HCT116 (cell line): ENCODE measurements around the gene CNR2. TPM values are rescaled to one million over a fixed set of nuclear protein-coding genes. Genes with fewer than 3 reads are reported as not detected.
A peak's percentile ranks its signal among the peaks of the same experiment; 100 is the strongest.
"Not testable (repeated sequence)": the region's sequence is repeated elsewhere in the genome, so short reads cannot be mapped to it uniquely, and the experiment has no call there.

Experiments
- ATAC-seq: fragments of 200-7000 bp; cut with Tn5 transposase; 2 replicates; pipeline ENCODE4 v1.9.1; 2020; ENCODE audit warnings: mild to moderate bottlenecking, moderate library complexity
- BruUV-seq: library from RNA; stranded (reverse); fragments of 400-500 nt; replicated peaks from 2 replicates; lab custom pipeline; 2021; lab: Mats Ljungman, UMichigan
- CTCF ChIA-PET: fragments of 300-600 bp; sonication (Branson Sonifier 250); formaldehyde crosslinking; loops from one replicate; lab custom pipeline; 2021; ENCODE audit warnings: antibody characterized with exemption; lab: Charles Lee
- POLR2A ChIA-PET: fragments of 300-600, 350-600 bp; sonication (Branson Sonifier 250); formaldehyde crosslinking; loops from one replicate; lab custom pipeline; 2021; ENCODE audit warnings: antibody characterized with exemption; lab: Charles Lee
- RAD21 ChIA-PET, 2 experiments: fragments of 300-600 bp; sonication (Branson Sonifier 250); formaldehyde crosslinking; loops; one replicate each; lab custom pipeline; 2023; ENCODE audit warnings: low total read pairs in 2 of 2; ENCODE audit not compliant: uncharacterized antibody in 2 of 2, unreplicated experiment in 2 of 2, low non-redundant PET in 1 of 2; lab: Charles Lee
- DNase-seq: peaks from one replicate; pipeline ENCODE4 v3.0.0-alpha.2; 2010; ENCODE audit warnings: low read depth, low spot score
- H2AFZ ChIP-seq: fragments of 200-600 bp; shearing (Covaris generic), sonication (generic); 2 replicates; pipeline ENCODE4 v1.6.1; 2017; ENCODE audit warnings: low read depth, mixed run types, mixed read lengths, antibody characterized with exemption, low read length; ENCODE audit not compliant: poor library complexity, severe bottlenecking
- H3K27ac ChIP-seq: 2 replicates; pipeline ENCODE4 v1.5.1; 2012; ENCODE audit warnings: low read depth, low read length
- H3K27me3 ChIP-seq: fragments of 200-600 bp; sonication (generic); 2 replicates; pipeline ENCODE4 v1.6.1; 2016; ENCODE audit warnings: mixed run types, low read length, mixed read lengths; ENCODE audit not compliant: insufficient read depth
- H3K36me3 ChIP-seq, 2 experiments: fragments of 200-500 bp in 1 of 2; fragments of 200-600 bp in 1 of 2; sonication (Bioruptor generic) in 1 of 2; sonication (generic) in 1 of 2; 2 replicates each; pipeline versions ENCODE4 v1.5.1 to v1.6.1; 2014 to 2016; ENCODE audit warnings: low read length in 2 of 2, inconsistent platforms in 1 of 2, mixed read lengths in 1 of 2, mixed run types in 1 of 2; ENCODE audit not compliant: insufficient read depth in 2 of 2, control insufficient read depth in 1 of 2
- H3K4me1 ChIP-seq, 2 experiments: fragments of 200-600 bp in 1 of 2; sonication (generic) in 1 of 2; 2 replicates each; pipeline versions ENCODE4 v1.5.1 to v1.6.1; 2012 to 2017; ENCODE audit warnings: low read length in 2 of 2, inconsistent platforms in 1 of 2, mild to moderate bottlenecking in 1 of 2, mixed read lengths in 1 of 2, mixed run types in 1 of 2, moderate library complexity in 1 of 2; ENCODE audit not compliant: insufficient read depth in 2 of 2, control insufficient read depth in 1 of 2
- H3K4me2 ChIP-seq: fragments of 200-600 bp; sonication (generic); 2 replicates; pipeline ENCODE4 v1.6.1; 2017; ENCODE audit warnings: mixed run types, low read length, mixed read lengths
- H3K4me3 ChIP-seq, 2 experiments: fragments of 200-600 bp in 1 of 2; sonication (generic) in 1 of 2; replicated peaks in 1 of 2; 2 replicates each; pipeline ENCODE4 v1.5.1; 2011 to 2016; ENCODE audit warnings: low read length in 2 of 2, control low read depth in 1 of 2, low read depth in 1 of 2, mild to moderate bottlenecking in 1 of 2, mixed read lengths in 1 of 2, mixed run types in 1 of 2
- H3K79me2 ChIP-seq: fragments of 200-600 bp; sonication (generic); 2 replicates; pipeline ENCODE4 v1.6.1; 2017; ENCODE audit warnings: mild to moderate bottlenecking, mixed run types, low read length, moderate library complexity, mixed read lengths; ENCODE audit not compliant: insufficient read depth
- H3K9ac ChIP-seq: fragments of 200-600 bp; sonication (generic); 2 replicates; pipeline ENCODE4 v1.6.1; 2016; ENCODE audit warnings: low read length, mixed read lengths
- H3K9me2 ChIP-seq: fragments of 200-600 bp; sonication (generic), shearing (Covaris generic); 2 replicates; pipeline ENCODE4 v1.6.1; 2017; ENCODE audit warnings: mixed run types, mild to moderate bottlenecking, moderate library complexity; ENCODE audit not compliant: insufficient read depth
- H3K9me3 ChIP-seq, 2 experiments: fragments of 200-500 bp in 1 of 2; fragments of 200-600 bp in 1 of 2; sonication (Bioruptor generic) in 1 of 2; sonication (generic) in 1 of 2; 2 replicates each; pipeline ENCODE4 v1.6.1; 2014 to 2017; ENCODE audit warnings: low read length in 2 of 2, mixed read lengths in 2 of 2, inconsistent platforms in 1 of 2, low read depth in 1 of 2, mild to moderate bottlenecking in 1 of 2, mixed run types in 1 of 2, moderate library complexity in 1 of 2; ENCODE audit not compliant: control insufficient read depth in 1 of 2, insufficient read depth in 1 of 2
- H4K20me1 ChIP-seq: fragments of 200-600 bp; sonication (generic), shearing (Covaris generic); 2 replicates; pipeline ENCODE4 v1.6.1; 2017; ENCODE audit warnings: mixed run types, mild to moderate bottlenecking, moderate library complexity; ENCODE audit not compliant: insufficient read depth
- CEBPB ChIP-seq: IDR thresholded peaks from 2 replicates; pipeline ENCODE4 v1.6.1; 2012; ENCODE audit warnings: low read depth
- EGR1 ChIP-seq: IDR thresholded peaks from 2 replicates; pipeline ENCODE4 v1.6.1; 2012; ENCODE audit warnings: low read depth
- ELF1 ChIP-seq: IDR thresholded peaks from 2 replicates; pipeline ENCODE4 v1.6.1; 2012; ENCODE audit warnings: low read depth, borderline replicate concordance
- EZH2 ChIP-seq: fragments of 200-600 bp; sonication (generic); IDR thresholded peaks from 2 replicates; pipeline ENCODE4 v1.6.1; 2017; ENCODE audit warnings: antibody characterized with exemption, mixed run types
- EZH2phosphoT487 ChIP-seq: fragments of 200-600 bp; IDR thresholded peaks from 2 replicates; pipeline ENCODE4 v1.6.1; 2018; ENCODE audit warnings: antibody characterized with exemption, borderline replicate concordance
- RAD21 ChIP-seq: IDR thresholded peaks from 2 replicates; pipeline ENCODE4 v1.6.1; 2012; ENCODE audit warnings: low read depth, mild to moderate bottlenecking
- SIN3A ChIP-seq: IDR thresholded peaks from 2 replicates; pipeline ENCODE4 v1.6.1; 2012; ENCODE audit warnings: low read depth
- SP1 ChIP-seq: IDR thresholded peaks from 2 replicates; pipeline ENCODE4 v1.6.1; 2012; ENCODE audit warnings: low read depth
- SRF ChIP-seq: IDR thresholded peaks from 2 replicates; pipeline ENCODE4 v1.6.1; 2012; ENCODE audit warnings: low read depth
- TCF7L2 ChIP-seq: IDR thresholded peaks from 2 replicates; pipeline ENCODE4 v1.7.0; 2011; ENCODE audit warnings: borderline replicate concordance, inconsistent platforms; ENCODE audit not compliant: insufficient read depth, insufficient read length; ENCODE audit errors: extremely low read depth
- ZFX ChIP-seq: fragments of 450-650 bp; IDR thresholded peaks from 2 replicates; pipeline ENCODE4 v1.6.1; 2017
- ZNF274 ChIP-seq: fragments of 200-500 bp; sonication (Bioruptor generic); IDR thresholded peaks from 2 replicates; pipeline ENCODE4 v1.6.1; 2014; ENCODE audit warnings: mild to moderate bottlenecking, low read depth, low read length, inconsistent platforms
- intact Hi-C: fragments of 100-400 bp; cut with micrococcal nuclease; formaldehyde crosslinking; loops from 2 replicates; pipeline ENCODE4 v1.10.0; 2022
- total RNA-seq: library from RNA; stranded (reverse); gene quantifications from one replicate; pipeline ENCODE4 v1.2.1, GENCODE V29; 2021; ENCODE audit not compliant: unreplicated experiment
- TF ChIP-seq, protein P1 (sequence below): IDR thresholded peaks from 2 replicates; pipeline ENCODE4 v1.6.1; 2012; ENCODE audit warnings: low read depth
- TF ChIP-seq, protein P2 (sequence below): IDR thresholded peaks from 2 replicates; pipeline ENCODE4 v1.6.1; 2012
- TF ChIP-seq, protein P3 (sequence below): IDR thresholded peaks from 2 replicates; pipeline ENCODE4 v1.6.1; 2012
- TF ChIP-seq, protein P4 (sequence below), 3 experiments: fragments of 200-600 bp in 1 of 3; sonication (generic) in 1 of 3; IDR thresholded peaks in 2 of 3; conservative IDR thresholded peaks in 1 of 3; 2 replicates each; pipeline ENCODE4 v1.5.1; 2012 to 2017; ENCODE audit warnings: low read depth in 2 of 3, low read length in 2 of 3, antibody characterized with exemption in 1 of 3, borderline replicate concordance in 1 of 3, control low read depth in 1 of 3, mild to moderate bottlenecking in 1 of 3, mixed read lengths in 1 of 3, mixed run types in 1 of 3, moderate library complexity in 1 of 3; ENCODE audit not compliant: insufficient read depth in 1 of 3

Gene CNR2
- total RNA-seq, 1 experiment from 2014 or later, result 0.05 TPM

DNA sequence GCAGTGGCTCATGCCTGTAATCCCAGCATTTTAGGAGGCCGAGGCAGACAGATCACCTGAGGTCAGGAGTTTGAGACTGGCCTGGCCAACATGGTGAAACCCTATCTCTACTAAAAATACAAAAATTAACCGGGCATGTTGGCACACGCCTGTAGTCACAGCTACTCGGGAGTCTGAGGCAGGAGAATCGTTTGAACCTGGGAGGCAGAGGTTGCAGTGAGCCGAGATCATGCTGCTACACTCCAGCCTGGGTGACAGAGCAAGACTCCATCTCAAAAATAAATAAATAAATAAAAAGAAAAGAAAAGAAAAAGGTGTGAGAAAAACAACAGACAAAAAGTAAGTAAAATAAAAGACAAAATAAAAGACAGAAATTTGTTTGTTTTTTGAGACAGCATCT, 79.0 kb downstream of the CNR2 start:
- H3K27me3 ChIP-seq, H4K20me1 ChIP-seq, H3K9me3 ChIP-seq, H3K79me2 ChIP-seq, H3K9ac ChIP-seq, RAD21 ChIA-PET, POLR2A ChIA-PET, ATAC-seq, H3K4me3 ChIP-seq, H3K4me2 ChIP-seq, DNase-seq, BruUV-seq, H3K9me2 ChIP-seq, intact Hi-C loops, H3K27ac ChIP-seq, H3K36me3 ChIP-seq: not testable (repeated sequence)
- CTCF ChIA-PET, result interaction anchor here (1.1 kb wide), 1 partner anchor 23 kb away, joined by 3 read pairs; no protein-coding TSS in a partner anchor
- Histone ChIP-seq H3K4me1 (peaks cover 5 to 20% of the 10 kb centered on the region in 2 experiments; a peak in 3 of 4 replicates), H2AFZ (peak overlapping the region; percentile 45)

DNA sequence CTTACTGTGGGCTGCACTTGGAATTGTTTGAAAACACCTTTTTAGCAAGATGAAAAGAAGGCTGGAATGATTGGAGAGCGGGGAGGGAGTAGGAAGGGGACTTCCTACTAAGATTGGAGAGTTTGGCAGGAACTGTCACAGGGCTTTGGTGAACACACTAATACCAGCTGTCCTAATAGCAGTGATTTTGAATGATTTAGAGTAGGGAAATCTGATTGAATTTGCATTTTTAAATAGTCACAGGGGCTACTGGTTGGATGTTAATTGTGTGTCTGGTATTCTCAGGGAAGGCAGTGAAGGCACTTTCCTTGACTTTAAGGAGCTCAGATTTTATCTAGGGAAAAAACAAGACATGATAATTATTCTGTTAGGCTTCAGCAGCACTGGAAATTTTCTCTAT, 85.4 kb downstream of the CNR2 start:
- no peaks in the 10 kb centered on the region for H4K20me1 ChIP-seq
- no peak overlapping the region for H2AFZ ChIP-seq
- POLR2A ChIA-PET, result interaction anchor here (0.7 kb wide), 1 partner anchor 11 kb away, joined by 3 read pairs; no protein-coding TSS in a partner anchor
- intact Hi-C loops, result no loop called here
- peaks cover 2 to 18% of the 10 kb centered on the region in 2 experiments; a peak in 3 of 4 replicates for H3K4me1 ChIP-seq
- H3K4me2 ChIP-seq, result no peak overlapping the region
- H3K4me3 ChIP-seq, result no peak overlapping the region
- H3K9ac ChIP-seq, result no peak overlapping the region
- peaks cover 11% of the 10 kb centered on the region for H3K79me2 ChIP-seq
- CTCF ChIA-PET, result no interaction called here
- no peaks in the 10 kb centered on the region for H3K36me3 ChIP-seq
- H3K27me3 ChIP-seq, result no peaks in the 10 kb centered on the region
- H3K9me2 ChIP-seq, result no peaks in the 10 kb centered on the region
- no peak overlapping the region for H3K27ac ChIP-seq
- no TSS peak for BruUV-seq
- no peak for DNase-seq
- RAD21 ChIA-PET, result no interaction called here
- no peaks in the 10 kb centered on the region for H3K9me3 ChIP-seq
- no peak for ATAC-seq
- no peak for TF ChIP-seq EZH2phosphoT487
- no peak for TF ChIP-seq SRF
- no peak for TF ChIP-seq ZNF274
- TF ChIP-seq, protein P1, sequence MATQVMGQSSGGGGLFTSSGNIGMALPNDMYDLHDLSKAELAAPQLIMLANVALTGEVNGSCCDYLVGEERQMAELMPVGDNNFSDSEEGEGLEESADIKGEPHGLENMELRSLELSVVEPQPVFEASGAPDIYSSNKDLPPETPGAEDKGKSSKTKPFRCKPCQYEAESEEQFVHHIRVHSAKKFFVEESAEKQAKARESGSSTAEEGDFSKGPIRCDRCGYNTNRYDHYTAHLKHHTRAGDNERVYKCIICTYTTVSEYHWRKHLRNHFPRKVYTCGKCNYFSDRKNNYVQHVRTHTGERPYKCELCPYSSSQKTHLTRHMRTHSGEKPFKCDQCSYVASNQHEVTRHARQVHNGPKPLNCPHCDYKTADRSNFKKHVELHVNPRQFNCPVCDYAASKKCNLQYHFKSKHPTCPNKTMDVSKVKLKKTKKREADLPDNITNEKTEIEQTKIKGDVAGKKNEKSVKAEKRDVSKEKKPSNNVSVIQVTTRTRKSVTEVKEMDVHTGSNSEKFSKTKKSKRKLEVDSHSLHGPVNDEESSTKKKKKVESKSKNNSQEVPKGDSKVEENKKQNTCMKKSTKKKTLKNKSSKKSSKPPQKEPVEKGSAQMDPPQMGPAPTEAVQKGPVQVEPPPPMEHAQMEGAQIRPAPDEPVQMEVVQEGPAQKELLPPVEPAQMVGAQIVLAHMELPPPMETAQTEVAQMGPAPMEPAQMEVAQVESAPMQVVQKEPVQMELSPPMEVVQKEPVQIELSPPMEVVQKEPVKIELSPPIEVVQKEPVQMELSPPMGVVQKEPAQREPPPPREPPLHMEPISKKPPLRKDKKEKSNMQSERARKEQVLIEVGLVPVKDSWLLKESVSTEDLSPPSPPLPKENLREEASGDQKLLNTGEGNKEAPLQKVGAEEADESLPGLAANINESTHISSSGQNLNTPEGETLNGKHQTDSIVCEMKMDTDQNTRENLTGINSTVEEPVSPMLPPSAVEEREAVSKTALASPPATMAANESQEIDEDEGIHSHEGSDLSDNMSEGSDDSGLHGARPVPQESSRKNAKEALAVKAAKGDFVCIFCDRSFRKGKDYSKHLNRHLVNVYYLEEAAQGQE, result no peak
- TF ChIP-seq RAD21, result no peak
- TF ChIP-seq EGR1, result no peak
- TF ChIP-seq, protein P2, sequence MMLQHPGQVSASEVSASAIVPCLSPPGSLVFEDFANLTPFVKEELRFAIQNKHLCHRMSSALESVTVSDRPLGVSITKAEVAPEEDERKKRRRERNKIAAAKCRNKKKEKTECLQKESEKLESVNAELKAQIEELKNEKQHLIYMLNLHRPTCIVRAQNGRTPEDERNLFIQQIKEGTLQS, result no peak
- no peak for TF ChIP-seq TCF7L2
- TF ChIP-seq EZH2, result no peak
- TF ChIP-seq ZFX, result no peak
- TF ChIP-seq CEBPB, result no peak
- no peak for TF ChIP-seq SP1
- TF ChIP-seq, protein P3, sequence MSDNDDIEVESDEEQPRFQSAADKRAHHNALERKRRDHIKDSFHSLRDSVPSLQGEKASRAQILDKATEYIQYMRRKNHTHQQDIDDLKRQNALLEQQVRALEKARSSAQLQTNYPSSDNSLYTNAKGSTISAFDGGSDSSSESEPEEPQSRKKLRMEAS, result no peak
- no peak for TF ChIP-seq ELF1
- no peak for TF ChIP-seq SIN3A
- TF ChIP-seq, protein P4, sequence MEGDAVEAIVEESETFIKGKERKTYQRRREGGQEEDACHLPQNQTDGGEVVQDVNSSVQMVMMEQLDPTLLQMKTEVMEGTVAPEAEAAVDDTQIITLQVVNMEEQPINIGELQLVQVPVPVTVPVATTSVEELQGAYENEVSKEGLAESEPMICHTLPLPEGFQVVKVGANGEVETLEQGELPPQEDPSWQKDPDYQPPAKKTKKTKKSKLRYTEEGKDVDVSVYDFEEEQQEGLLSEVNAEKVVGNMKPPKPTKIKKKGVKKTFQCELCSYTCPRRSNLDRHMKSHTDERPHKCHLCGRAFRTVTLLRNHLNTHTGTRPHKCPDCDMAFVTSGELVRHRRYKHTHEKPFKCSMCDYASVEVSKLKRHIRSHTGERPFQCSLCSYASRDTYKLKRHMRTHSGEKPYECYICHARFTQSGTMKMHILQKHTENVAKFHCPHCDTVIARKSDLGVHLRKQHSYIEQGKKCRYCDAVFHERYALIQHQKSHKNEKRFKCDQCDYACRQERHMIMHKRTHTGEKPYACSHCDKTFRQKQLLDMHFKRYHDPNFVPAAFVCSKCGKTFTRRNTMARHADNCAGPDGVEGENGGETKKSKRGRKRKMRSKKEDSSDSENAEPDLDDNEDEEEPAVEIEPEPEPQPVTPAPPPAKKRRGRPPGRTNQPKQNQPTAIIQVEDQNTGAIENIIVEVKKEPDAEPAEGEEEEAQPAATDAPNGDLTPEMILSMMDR (IDR thresholded peaks at IDR 0.05 in 2 of 3, conservative IDR thresholded peaks at IDR 0.05 in 1 of 3; ENCODE audit: borderline replicate concordance in 1 of 3, insufficient read depth in 1 of 3, low read depth in 2 of 3, low read length in 2 of 3), result no peak
